Measurements from ENCODE around the gene PDE11A. TPM values are rescaled to one million over a fixed set of nuclear protein-coding genes. Genes with fewer than 3 reads are reported as not detected.

The PDE11A gene
- total RNA-seq, result 2.2 TPM
- long read RNA-seq, partial matches to known transcripts, result 0 of 1 reads
- long read RNA-seq, other reads (novel, unspliced or antisense), result 1 of 1 reads

DNA sequence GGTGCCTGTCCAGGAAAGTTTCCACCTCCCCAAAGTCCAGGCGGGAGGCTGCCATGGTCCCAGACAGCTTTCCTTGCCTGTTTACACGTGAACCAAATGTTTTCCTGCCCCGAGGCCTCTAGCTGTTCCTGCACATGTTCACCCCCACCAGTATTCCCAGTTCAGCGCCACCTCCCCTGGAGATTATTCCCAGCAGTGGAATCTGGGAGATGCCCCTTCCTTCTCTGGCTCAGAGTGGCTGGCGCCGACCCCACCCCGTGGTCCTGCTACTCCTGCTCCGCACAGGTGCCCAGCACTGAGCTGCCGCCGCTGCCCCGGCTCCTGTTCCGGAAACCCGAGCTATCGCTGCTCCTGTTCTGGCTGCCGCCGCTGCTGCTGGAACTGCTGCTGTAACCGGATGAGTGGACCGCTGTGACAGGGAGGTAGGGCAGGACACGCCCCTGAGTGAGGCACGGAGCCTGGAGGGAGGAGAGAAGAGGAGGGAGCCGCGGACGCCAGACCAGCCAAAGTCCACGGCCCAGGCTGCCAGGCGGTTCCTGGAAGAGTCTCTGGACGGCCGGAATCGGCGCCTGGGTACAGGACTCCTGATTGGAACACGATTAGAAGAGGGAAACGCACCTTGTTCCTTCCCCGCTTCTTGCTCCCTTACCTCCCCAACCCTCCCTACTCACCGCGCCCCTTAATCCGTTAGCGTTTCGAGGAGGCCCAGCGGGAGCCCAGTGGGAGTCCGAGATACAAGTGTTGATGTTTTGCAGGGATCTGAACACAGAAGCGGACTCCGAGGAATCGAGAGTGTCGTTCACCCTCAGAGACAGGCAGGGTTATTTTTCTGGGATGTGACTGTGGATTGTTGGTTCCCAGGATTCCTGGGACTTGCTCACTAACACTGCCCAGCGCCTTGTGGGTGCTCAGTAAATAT lies at the start of gene PDE11A:
PDE11A (minus strand) TSS at position 395 of the 919 bp plus-strand sequence; CDS start at position 55, 340 bp downstream.
- peak; percentile 88 for DNase-seq
- peak; percentile 97 for ATAC-seq (ENCODE audit: poor library complexity)
- intact Hi-C loops (cut with DNase I), result no loop called here

DNA sequence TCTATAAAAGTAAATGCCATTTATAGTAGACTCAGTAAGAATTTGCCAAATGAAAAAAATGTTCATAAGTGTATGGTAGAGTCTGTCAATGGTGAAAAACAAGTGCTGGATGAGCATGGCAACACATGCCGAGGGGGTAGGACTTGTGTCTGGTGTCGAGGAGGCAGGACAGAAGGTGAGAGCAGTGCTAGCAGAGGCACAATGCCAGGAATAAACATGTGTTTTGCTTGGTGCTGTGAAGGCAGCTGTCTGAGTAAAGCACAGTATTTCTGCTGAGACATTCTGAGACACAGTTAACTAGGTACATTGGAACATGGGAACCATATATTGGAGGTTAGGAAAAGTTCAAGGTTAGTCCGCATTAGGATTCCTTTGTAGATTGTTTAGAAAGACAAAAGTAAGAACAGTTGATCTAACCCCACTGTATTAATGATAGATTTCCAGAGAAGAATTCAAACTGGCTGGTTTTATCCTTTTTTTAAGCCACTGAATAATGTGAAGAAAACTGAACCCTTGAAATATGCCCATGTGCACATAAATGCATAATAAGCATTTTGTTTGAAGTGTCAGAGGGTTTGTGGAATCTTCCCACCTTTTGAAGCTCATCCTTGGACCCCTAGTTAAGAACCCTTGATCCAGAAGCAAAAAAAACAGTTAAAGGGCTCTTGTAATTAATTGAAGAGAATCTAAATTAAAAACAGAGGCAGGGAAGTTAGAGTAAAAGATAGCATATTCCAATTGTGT lies 46.8 kb upstream of the PDE11A start:
- ATAC-seq (ENCODE audit: poor library complexity), result no peak
- intact Hi-C loops (cut with DNase I), result loop anchor here (10.0 kb wide), 1 partner anchor 75 kb away; the partner anchor contains the start of gene OSBPL6

DNA sequence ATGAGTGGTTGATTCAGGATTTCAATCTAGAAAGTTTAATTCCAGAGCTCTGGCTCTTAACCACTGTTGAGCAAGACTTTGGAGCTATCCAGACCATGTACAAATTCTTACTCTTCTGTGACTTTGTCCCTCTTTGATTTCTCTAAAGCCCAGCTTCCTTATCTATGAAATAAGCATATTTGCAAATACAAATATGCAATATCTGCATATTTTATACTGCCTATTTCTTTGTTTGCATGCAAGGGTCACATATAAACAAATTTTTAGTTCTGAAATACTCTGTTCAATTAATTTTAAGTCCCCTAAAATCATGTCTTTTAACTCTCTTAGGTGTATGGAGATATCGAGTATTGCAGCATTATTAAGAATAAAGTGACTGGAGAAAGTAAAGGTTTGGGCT lies 45.1 kb upstream of the PDE11A start:
- DNase-seq (no peak), ATAC-seq (ENCODE audit: poor library complexity) (no peak)
- intact Hi-C loops (cut with DNase I), result loop anchor here (10.0 kb wide), 1 partner anchor 77 kb away; the partner anchor contains the start of gene OSBPL6

More for the DNA sequence above, 46.8 kb upstream of the PDE11A start:
- DNase-seq, result no peak

DNA sequence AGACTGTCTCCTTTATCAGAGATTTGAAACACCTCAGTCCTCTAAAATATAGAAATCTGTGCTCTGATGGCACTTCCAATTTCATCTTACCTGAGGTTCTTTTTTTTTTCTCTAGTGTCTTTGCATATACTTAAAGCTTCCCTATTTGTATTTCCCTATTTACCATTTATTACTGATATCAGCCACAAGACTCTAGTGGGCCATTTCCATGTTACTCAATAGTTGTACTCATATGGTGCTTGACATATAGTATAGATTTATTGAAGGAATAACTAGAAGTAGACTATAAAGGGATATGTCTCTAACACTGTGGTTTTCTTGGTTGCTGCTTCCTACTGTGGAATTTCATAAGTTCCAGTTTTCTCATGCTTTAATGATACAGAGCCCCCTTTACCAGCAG lies 42.7 kb upstream of the PDE11A start:
- intact Hi-C loops (cut with DNase I), result loop anchor here (10.0 kb wide), 1 partner anchor 80 kb away; the partner anchor contains the start of gene OSBPL6
- DNase-seq (no peak), ATAC-seq (ENCODE audit: poor library complexity) (no peak)

- ATAC-seq (ENCODE audit: poor library complexity), result no peak
- DNase-seq, result no peak
- intact Hi-C loops (cut with DNase I), result loop anchor here (5.0 to 10.0 kb wide), 2 partner anchors 80 to 298 kb away; partner anchors contain the start of gene OSBPL6
Observed at GRCh38 chr2:178114462-178114861, 41.9 kb upstream of the PDE11A start.

GRCh38 chr2:178112202-178113152 lies 39.9 kb upstream of the PDE11A start, which contains the start of gene RBM45:
Gene RBM45, plus strand, starts transcription at chr2:178112437. Its CDS starts 110 bp downstream, at chr2:178112547.
- intact Hi-C loops (cut with DNase I), result loop anchor here (5.0 to 10.0 kb wide), 2 partner anchors 82 to 300 kb away; partner anchors contain the start of gene OSBPL6
- peak; percentile 99 for ATAC-seq (ENCODE audit: poor library complexity)
- peak; percentile 97 for DNase-seq

- intact Hi-C loops (cut with DNase I), result loop anchor here (5.0 to 10.0 kb wide), 2 partner anchors 83 to 301 kb away; partner anchors contain the start of gene OSBPL6
- DNase-seq (no peak), ATAC-seq (ENCODE audit: poor library complexity) (no peak)
Observed at GRCh38 chr2:178111743-178112142, 39.2 kb upstream of the PDE11A start.

GRCh38 chr2:178110681-178111080 lies 38.1 kb upstream of the PDE11A start:
- DNase-seq, result no peak
- ATAC-seq (ENCODE audit: poor library complexity), result no peak
- intact Hi-C loops (cut with DNase I), result loop anchor here (5.0 to 10.0 kb wide), 2 partner anchors 84 to 302 kb away; partner anchors contain the start of gene OSBPL6

GRCh38 chr2:178109813-178110212 lies 37.2 kb upstream of the PDE11A start:
- DNase-seq (no peak), ATAC-seq (ENCODE audit: poor library complexity) (no peak)
- intact Hi-C loops (cut with DNase I), result loop anchor here (5.0 to 10.0 kb wide), 2 partner anchors 85 to 302 kb away; partner anchors contain the start of gene OSBPL6

GRCh38 chr2:178108176-178108575 lies 35.6 kb upstream of the PDE11A start:
- intact Hi-C loops (cut with DNase I), result no loop called here
- ATAC-seq (ENCODE audit: poor library complexity), result no peak

GRCh38 chr2:178106053-178106452 lies 33.5 kb upstream of the PDE11A start:
- DNase-seq, result no peak
- intact Hi-C loops (cut with DNase I), result no loop called here
- ATAC-seq (ENCODE audit: poor library complexity), result no peak

More at GRCh38 chr2:178108176-178108575, 35.6 kb upstream of the PDE11A start:
- DNase-seq, result no peak

GRCh38 chr2:178105566-178105965 lies 33.0 kb upstream of the PDE11A start:
- DNase-seq (no peak), ATAC-seq (ENCODE audit: poor library complexity) (no peak)
- intact Hi-C loops (cut with DNase I), result no loop called here

- no peak for DNase-seq
- intact Hi-C loops (cut with DNase I), result no loop called here
- ATAC-seq (ENCODE audit: poor library complexity), result no peak
Observed at GRCh38 chr2:178101321-178102079, 28.9 kb upstream of the PDE11A start.

DNA sequence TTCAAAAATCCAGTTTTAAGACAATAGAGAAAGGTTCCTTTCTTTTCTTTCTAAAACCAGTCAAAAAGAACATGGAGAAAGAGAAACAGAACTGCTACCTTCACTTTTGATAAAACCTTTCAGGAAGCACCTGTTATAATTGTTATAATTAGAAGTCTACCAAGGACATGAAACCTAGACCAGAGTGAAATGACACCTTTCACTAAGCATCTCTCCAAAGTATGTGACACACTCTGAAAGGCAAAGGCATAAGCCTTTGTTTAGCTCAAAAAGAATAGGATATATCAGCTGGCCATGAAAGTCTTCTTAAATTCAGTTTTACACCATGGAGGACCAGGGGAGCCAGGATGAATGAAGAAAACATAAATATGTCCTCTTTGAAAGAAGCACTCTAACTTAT lies 20.9 kb upstream of the PDE11A start:
- ATAC-seq (ENCODE audit: poor library complexity), result no peak
- intact Hi-C loops (cut with DNase I), result no loop called here
- DNase-seq, result no peak

DNA sequence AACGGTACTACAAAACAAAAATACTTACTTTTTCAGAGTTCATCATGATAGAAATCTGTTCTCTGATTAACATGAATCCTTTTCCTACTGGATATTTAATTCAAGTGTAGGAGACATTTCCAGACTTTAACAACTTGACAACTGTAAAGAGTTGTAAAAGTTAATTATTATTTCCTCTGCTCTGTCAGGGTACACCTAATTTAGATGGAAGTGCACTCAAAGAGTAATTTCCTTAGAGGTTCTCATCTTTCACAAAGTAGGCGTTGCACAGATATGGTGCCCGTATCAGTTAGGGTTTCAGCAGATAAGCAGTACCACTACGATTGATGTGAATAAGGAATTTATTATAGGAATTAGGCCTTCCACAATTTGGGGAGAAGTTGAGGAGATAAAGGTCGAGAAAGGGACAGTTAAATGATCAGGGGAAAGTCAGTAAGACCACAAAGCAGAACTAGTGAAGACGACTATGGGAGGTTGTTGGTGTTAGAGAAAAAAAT lies 16.2 kb upstream of the PDE11A start:
- DNase-seq (no peak), ATAC-seq (ENCODE audit: poor library complexity) (no peak)
- intact Hi-C loops (cut with DNase I), result no loop called here

DNA sequence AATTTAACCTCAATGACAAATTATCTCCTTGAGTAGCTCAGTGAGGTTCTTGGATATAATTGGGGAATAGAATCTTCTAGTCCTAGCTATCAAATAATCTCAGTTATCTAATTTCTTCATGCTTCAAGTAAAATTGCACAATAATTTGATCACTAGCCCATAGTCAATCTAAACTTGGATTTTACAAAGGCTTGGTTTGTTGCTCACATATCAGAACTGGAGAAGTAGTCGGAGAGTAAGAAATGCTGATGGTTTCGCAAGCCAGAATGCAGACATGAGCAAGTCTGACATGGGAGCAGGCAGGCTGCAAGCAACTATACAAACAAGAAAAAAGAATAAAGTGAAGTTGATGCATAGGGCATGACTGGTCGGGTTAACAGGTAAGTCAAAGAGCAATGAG lies 11.7 kb upstream of the PDE11A start:
- intact Hi-C loops (cut with DNase I), result no loop called here
- ATAC-seq (ENCODE audit: poor library complexity) (no peak), DNase-seq (no peak)
